HUDEP-2 (cell line): Measurements from ENCODE around the gene SERPINA5.

Source experiments
- DNase-seq, 76 experiments: peaks; one replicate each; lab custom pipeline; 2025; ENCODE audit not compliant: unreplicated experiment in 76 of 76; lab: John Stamatoyannopoulos, UW

Gene SERPINA5, protein sequence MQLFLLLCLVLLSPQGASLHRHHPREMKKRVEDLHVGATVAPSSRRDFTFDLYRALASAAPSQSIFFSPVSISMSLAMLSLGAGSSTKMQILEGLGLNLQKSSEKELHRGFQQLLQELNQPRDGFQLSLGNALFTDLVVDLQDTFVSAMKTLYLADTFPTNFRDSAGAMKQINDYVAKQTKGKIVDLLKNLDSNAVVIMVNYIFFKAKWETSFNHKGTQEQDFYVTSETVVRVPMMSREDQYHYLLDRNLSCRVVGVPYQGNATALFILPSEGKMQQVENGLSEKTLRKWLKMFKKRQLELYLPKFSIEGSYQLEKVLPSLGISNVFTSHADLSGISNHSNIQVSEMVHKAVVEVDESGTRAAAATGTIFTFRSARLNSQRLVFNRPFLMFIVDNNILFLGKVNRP

DNA sequence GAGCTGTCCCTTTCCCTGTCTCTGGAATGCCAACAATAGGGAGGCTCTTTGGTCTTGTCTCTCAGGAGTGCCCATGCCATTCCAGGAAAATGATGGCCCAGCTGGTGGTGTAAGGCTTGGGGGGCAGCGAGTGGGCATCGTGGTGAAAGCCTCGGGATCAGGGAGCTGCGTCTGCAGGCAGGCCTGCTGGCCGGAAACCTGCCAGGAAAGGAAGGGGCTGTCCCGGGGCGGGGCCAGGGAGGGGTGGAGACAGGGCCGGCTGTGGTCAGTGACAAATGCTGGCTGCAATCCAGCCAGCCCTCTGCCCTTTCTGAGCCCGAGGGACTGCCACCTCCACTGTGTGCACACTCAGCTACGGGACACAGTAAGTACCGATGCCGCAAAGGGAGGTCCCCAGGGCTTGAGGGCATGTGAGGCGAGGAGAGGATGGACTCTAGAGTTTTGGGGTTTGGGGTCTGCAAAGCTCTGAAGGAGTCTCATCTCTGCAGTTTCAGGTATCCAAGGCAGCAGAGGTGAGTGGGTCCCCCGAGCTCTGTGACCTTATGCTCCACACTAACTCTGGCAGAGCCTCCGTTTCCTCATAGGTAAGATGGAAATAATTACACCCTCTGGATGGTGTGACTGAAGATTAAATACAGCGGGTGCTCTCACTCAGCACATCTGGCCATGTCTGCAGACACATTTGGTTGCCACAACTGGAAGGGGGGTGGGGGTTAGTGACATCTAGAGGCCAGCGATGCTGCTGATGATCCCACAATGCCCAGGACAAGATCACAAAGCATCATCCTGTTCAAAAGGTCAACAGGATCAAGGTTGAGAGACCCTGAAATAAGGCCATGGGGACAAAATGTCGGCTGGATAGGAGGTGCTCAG lies at the start of gene SERPINA5:
Gene SERPINA5, plus strand, starts transcription at position 300 of the 873 bp plus-strand sequence. CDS start 5,937 bp downstream, outside the sequence.
- DNase-seq = peak in 1 of 76 experiments; percentile 3

DNA sequence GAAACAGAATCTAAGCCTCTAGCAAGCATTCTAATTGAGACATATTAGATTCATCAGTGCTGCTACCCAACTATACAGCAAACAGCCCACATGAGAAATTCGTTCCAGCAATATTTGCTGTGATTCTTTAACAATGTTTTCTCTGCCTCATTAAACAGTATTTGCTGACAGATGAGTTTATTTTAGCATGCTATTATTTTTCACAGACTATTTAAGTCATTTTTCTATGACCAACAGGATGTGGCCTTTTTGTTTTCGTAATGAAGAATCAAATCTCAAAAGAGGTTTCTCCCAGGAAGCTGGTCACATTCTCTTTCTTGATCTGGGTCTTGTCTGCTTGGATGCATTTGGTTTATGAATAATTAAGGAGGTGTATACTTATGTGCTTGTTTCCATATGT lies 48.8 kb upstream of the SERPINA5 start:
- no peak for DNase-seq

DNA sequence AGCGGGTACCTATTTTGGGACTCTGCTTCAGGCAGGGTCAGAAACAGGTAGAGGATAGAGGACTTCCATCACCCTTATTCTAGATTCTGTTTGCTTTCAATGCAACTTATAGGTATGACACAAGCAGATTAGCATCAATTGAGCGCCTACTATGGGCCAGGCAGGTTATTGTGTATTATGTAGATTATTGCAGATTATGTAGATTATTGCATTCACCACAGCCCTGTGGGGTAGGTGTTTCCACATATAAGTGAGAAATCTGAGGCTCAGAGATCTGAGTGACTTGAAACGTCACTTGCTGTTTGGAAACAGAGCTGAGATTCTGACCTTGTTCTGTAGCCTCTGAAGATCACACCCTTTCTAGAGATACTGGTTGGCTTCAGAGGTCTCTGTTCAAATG lies 45.7 kb upstream of the SERPINA5 start:
- no peak for DNase-seq

DNA sequence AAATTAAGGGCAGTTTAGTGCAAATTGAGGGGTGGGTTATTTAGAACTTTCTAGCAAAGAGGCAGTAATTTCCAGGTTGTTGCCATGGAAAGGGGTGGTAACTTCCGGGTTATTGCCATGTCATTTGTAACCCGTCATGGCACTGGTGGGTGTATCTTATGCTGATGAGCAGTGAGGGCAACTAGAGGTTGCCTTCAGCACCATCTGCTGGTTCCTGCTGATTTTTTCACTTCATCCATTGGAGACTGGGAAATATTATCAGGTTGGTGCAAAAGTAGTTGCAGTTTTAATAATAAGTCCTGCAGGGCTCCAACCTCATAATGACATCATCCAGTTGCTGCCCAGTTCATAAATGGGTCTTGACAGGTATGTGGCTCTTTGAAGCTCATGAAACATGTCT lies 44.4 kb upstream of the SERPINA5 start:
- DNase-seq = peak in 4 of 76 experiments; percentile 1 to 32 (median 4)

DNA sequence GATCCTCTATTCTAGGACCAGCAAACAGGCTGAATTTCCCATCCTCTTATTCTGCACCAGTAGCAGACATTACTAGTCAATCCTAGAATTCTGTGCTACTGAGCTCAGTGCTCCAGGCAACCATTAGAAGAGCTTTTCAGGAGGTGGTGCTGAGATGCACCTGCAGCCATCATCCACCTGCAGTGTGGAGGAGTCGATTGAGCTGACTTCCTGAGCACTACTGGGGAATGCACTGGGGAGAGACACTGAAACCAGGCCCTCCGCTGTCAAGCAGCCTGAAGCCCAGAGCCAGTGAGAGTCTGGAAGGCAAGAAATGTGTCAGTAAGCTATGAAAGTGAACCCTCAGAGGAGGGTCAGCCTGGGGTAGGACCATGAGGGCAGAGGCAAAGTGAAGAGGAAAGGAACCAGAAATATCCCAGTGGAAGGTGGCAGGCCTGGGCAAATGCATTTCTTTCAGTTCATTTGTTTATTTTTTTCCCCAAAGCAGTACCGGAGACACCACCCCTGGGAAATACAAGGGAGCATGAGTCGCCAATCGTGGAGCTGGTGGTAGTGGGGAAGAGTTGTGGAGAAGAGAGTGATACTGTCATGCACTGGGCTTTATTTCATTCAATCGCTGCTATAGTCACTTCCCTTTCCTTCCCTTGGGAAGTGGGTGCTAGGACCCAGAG lies 43.0 kb upstream of the SERPINA5 start:
- DNase-seq = no peak

DNA sequence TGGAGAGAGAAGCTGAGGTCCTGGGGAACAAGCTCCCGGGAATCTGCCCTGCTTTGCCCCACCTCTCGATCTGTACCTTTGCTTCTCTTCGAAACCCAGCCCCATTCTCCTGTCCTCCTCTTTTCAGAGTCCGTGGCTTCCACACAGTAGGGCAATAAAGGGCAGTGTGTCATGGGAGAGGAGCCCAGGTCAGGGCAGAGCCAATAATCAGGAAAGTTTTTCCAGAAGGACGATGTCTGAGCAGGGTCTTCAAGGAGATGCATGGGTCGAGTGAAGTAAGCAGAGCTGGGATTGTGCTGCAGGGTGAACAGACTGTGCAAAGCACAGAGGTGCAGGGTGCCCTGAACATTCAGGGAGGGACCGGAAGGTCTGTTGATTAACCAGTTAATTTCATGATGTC lies 42.0 kb upstream of the SERPINA5 start:
- no peak for DNase-seq

DNA sequence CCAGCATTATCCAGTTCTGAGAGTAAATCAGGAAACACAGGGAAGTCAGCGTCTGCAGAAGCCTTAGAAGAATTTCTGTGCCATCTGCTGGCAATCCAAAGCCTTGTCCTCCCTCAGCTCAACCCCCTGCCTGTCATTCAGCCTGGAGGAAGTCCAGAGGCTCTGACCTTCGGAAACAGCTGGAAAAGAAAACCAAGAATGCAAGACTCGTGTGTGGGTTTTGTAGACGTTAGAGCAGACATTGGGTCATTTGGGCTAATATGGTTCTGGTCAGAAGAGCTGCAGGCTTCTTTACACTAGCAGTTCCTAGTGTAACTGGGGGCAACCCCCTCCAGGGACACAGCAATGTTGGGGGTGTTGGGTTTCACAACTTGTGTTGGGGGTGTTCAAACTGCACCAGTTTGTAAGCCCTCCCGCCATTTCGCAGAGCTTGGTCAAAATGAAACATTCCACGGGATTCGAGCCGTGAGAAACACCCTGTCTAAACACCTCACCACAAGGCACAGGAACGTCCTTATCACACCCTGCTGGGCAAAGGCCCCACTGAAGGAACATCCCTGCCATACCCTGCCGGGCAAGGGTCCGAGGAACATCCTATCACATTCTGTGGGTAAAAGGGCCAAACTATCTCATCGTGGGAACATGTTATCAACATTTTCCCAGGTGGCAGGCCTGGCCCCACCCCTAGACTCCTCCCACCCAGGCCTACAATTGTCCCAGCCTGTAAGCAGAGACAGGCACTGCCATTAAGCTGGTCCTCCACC lies 41.0 kb upstream of the SERPINA5 start:
- DNase-seq = peak in 1 of 76 experiments; percentile 12

DNA sequence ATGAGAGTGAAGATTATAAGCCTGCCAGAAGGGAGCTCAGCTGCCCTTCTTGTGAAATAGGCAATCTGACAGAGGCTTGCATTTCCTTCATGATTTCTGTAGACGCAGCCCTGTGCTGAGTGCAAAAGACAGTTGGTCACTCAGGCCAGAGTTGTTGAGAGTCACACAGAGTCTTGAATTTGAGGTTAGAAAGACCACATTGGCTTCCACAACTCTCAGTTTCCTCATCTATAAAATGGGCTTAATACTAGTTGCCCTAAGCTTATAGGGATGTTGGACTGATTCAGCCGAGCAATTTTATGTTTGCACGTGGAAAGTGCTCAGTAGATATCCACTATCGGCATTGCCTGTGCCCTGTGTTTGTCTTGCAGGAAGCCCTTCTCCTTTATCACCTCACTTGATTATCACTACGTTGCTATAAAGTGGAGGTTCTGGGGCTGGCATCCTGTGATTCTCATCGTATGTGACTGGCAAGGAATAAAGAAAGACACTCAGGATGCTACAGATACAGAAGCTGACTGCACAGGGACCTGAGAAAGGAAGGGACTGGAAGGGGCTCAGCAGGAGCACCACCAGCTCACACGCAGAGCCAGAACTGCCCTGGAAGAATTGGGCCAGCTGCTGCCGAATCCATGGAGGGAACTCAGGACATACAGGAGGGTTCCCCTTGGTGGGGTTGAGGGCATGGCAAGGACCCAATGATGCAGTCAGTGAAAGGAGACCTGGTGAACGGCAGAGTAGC lies 39.8 kb upstream of the SERPINA5 start:
- no peak for DNase-seq

DNA sequence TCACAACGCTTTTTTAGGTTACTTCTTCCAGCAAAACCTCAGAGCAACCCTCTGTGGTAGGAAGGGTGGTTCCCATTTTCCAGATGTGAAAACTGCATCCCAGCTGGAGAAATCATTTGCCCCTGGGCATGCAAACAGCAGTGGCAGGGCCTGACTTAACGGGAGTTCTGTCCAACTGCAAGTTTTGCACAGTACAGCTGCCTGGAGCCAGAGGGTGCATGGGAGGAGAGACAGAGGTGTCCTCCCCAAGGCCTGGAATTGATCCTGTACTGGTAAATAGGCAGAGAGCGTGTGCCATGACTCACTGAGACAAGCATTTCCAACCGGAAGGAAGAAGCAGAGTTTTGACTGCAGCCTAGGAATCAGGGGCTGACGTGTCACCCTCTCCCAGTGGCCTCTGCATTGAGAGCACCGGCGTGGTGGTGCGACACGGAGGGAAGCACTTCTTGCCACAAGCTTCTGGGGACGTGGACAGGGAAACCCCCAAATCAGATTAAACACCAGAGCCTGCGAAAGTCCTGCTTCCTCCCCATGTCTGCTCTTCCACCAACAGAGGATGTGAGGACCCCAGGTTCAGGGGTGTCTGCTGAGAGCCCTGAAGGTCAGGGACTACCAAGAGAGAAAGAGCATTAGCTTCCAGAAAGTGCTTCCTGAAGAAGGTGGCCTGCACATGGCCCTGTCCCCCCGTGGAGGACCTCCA lies 39.0 kb upstream of the SERPINA5 start:
- DNase-seq = no peak

DNA sequence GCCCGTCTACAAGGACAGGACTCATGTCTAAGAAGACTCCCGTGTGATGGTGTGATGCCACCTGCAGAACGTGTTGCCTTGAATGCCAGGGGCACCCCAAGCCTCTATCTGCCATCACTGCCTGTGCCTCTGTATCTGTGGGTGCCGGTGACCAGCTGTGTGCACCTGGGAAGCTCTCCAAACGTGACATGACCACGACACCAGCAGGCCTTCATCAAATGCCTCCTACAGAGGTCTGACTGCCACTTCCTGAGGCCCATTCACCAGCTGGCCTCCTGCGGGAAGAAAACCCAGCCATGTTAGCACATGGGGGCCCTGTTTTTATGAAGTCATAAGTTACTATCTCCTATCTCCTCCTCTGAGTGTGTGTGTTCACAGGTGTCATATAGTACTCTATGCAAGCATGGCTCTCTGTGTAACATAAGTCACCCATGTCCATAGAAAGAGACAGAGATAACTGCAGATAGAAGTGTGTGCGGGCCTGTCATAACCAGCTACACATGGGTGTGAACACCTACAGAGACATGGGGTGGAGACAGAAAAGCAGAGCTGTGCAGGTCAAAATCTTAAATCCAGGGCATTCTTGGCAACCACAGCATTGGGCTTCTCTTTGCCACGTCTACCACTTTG lies 38.3 kb upstream of the SERPINA5 start:
- DNase-seq = no peak

DNA sequence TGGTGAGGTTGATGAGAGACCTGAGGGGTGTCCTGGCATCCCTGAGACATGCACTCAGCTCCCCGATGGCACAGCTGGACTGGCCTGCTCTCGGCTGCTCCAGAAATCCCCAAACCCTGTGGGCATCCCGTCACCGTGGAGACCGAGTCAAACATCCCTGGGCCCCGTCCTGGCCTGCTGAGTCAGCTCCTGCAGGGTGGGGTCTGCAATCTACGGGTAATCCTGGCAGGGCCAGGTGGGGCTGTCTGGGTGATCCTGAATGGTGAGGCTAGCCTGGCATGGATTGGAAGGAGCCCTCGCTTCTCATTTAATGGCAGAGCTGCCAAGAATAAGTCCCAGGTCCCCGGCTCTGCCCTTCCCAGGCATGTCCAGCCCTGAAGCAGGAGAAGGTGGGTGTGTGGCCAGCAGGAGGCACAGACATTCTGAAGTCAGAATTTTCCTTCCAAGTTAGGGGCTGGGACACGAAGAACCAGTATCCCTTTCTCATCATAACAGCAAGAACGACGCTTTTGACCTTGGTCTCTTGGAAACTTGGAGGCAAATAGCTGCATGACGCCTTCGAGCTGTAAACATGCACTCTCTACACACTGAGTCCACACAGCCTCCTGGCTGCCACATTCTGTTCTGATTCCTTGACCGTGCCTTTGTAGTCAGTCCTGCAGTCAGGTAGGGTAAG lies 37.6 kb upstream of the SERPINA5 start:
- no peak for DNase-seq

DNA sequence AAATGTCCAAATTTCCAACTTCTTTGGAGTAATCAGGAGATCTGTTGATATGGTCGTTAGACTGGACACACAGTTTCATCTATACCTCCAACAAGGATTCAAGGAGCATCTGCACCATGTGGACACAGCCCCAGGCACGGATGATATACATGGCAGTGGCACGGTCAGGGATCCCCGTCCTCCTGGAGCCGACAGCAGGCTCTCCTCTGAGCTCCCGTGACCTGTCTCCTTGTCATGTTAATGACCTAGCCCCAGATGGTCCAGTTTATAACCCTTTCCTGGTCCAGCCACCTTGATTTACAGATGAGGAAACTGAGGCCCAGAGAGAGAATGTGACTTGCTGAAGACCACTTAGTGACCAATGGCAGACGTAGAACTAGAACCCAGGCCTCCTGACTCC lies 36.5 kb upstream of the SERPINA5 start:
- DNase-seq = no peak

DNA sequence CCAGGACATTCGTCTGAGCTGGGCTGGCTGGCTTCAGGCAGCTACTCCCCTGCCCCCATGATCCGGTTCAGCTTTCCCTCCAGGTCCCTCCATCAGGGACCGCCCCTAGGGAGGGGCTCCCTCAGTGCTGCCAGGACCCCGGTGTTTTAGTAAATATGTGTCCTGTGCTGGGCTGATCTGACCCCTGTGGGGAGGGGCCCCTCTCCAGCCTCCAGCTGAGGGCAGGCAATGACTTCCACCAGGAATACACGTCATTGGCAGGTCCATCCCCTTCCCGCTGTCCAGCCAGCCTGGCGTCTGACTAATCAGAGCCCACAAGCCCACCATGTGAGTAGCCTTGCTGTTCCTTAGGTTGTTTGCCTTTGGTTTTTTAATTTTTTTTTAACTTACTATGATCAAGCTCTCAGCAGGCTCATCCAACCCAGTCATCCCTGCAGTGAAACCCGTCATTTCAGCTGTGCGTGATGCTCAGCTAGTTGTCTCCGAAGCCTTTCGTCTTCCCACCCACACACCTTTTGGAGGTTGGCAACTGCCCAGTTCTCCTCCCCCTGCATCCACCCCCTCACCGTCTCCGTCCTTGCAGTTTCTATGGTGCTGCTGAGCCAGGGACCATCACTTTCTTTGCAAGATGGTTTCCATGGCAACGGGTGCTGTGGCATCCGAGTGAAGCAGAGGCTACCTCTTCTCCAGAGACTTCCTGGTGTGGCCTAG lies 35.9 kb upstream of the SERPINA5 start:
- DNase-seq = no peak

DNA sequence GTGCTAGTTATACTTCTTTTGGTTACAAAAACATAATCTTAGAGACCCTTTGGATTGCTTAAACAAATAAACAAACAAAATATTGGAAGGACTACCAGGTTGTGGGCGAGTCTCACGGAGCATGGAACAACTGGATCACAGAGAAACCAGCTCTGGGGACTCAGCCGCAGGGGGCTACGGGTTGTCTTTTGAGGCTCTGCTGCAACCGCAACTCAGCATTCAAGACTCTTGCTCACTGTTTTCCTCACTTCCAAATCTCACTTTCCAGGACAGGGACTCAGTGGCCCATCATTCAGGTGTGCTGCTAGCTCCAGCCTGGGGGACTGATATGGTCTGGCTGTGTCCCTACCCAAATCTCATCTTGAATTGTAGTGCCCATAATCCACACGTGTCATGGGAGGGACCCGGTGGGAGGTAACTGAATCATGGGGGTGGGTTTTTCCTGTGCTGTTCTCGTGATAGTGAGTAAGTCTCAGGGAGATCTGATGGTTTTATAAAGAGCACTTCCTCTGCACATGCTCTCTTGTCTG lies 34.0 kb upstream of the SERPINA5 start:
- DNase-seq = no peak

DNA sequence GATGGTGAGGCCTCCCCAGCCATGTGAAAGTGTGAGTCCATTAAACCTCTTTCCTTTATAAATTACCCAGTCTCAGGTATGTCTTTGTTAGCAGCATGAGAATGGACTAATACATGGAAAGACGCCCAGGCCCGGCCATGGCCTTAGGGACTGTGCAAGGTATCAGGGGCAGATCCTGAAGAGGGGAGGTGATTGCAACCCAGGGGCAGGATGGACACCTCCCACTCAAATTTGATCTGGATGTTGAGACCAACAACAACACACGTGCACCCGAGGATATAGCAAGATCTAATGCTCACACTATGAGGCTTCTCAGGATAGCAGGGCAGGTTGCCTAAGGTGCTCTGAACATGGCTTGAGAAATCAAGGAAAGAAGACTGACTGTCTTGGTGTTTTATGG lies 33.5 kb upstream of the SERPINA5 start:
- no peak for DNase-seq

DNA sequence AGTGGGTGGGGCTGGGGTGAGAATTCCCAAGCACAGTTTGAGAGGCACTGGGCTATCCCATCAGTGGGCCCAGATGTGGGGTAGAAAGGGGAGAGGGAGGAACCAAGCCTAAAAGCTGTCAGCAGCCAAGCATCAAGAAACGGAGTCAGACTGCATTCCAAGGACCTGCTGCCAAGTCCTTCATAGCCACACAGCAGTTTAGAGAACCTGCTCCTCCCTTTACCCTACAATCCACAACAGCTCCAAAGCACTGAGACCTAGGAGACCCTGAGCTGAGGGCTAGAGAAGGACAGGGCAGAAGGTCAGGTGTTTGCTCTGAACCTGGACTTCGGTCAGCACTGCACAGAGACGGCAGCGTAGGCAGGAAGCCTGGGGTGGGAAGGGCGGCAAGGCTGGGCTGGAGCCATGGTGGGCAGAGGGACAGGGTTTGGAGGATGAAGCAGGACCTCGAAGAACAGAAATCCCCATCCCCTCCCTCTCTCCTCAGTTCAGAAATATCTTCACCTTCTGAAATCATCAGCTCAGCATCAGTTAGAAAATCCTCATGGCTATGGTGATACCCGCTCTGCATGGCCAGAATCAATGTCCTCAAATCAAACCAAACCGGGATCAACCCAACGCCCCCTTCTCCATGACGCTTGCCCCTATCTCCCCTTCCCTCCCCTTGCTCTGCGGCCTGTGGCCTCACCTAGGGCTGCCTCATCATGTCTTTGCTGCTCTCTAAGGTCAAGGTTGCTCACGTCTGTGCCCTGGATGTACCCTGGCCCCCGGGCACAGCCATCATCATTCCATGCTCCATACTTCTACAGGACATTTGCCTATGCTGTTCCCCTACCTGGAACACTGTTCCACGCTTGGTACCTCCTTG lies 32.9 kb upstream of the SERPINA5 start:
- DNase-seq = no peak
